SK-N-SH treated with all-trans-retinoic acid at 6 μM for 48 hours (cell line): ENCODE data around the gene HM13.

Source experiments
- ATAC-seq: fragments of 200-7000 bp; cut with Tn5 transposase; 3 replicates; pipeline ENCODE4 v1.9.1; 2020; ENCODE audit warnings: mild to moderate bottlenecking, moderate library complexity
- ARNTL ChIP-seq: fragments of 450-650 bp; formaldehyde crosslinking; IDR thresholded peaks from 2 replicates; pipeline ENCODE4 v1.5.0; 2020; ENCODE audit warnings: low read depth, mild to moderate bottlenecking, moderate library complexity, borderline replicate concordance
- BACH2 ChIP-seq: fragments of 250-450 bp; sonication (Bioruptor Pico); IDR thresholded peaks from 2 replicates; pipeline ENCODE4 v1.9.0; 2021; ENCODE audit warnings: mild to moderate bottlenecking, borderline replicate concordance
- CSDC2 ChIP-seq: fragments of 250-450 bp; sonication (Bioruptor Pico); IDR thresholded peaks from 2 replicates; pipeline ENCODE4 v1.5.0; 2020; ENCODE audit warnings: mild to moderate bottlenecking, moderate library complexity
- ESRRG ChIP-seq: fragments of 250-450 bp; sonication (Bioruptor Pico); IDR thresholded peaks from 2 replicates; pipeline ENCODE4 v1.6.1; 2021; ENCODE audit warnings: mild to moderate bottlenecking
- GLIS3 ChIP-seq: fragments of 250-450 bp; sonication (Bioruptor Pico); IDR thresholded peaks from 2 replicates; pipeline ENCODE4 v1.5.0; 2020; ENCODE audit warnings: mild to moderate bottlenecking, moderate library complexity
- ISL1 ChIP-seq: fragments of 250-450 bp; sonication (Bioruptor Pico); IDR thresholded peaks from 2 replicates; pipeline ENCODE4 v2.1.2; 2022; ENCODE audit warnings: mild to moderate bottlenecking, moderate library complexity
- RARB ChIP-seq: fragments of 250-450 bp; sonication (Bioruptor Pico); IDR thresholded peaks from 2 replicates; pipeline ENCODE4 v1.8.0; 2021; ENCODE audit warnings: mild to moderate bottlenecking, moderate library complexity
- SNAI2 ChIP-seq: fragments of 250-450 bp; sonication (Bioruptor Pico); IDR thresholded peaks from 2 replicates; pipeline ENCODE4 v1.5.0; 2020; ENCODE audit warnings: mild to moderate bottlenecking, moderate library complexity
- ZC3H10 ChIP-seq: fragments of 250-450 bp; sonication (Bioruptor Pico); IDR thresholded peaks from 2 replicates; pipeline ENCODE4 v1.5.1; 2021; ENCODE audit warnings: mild to moderate bottlenecking, moderate library complexity
- ZFP3 ChIP-seq: fragments of 250-450 bp; sonication (Bioruptor Pico); IDR thresholded peaks from 2 replicates; pipeline ENCODE4 v1.5.0; 2020; ENCODE audit warnings: mild to moderate bottlenecking, moderate library complexity
- ZFP30 ChIP-seq: fragments of 450-650 bp; formaldehyde crosslinking; IDR thresholded peaks from 2 replicates; pipeline ENCODE4 v1.5.0; 2022; ENCODE audit warnings: mild to moderate bottlenecking, moderate library complexity
- ZNF565 ChIP-seq: fragments of 450-650 bp; formaldehyde crosslinking; conservative IDR thresholded peaks from 2 replicates; pipeline ENCODE4 v1.5.0; 2020; ENCODE audit warnings: low read depth, mild to moderate bottlenecking, moderate library complexity
- TF ChIP-seq, protein P1 (sequence below): fragments of 250-450 bp; sonication (Bioruptor Pico); IDR thresholded peaks from 2 replicates; pipeline ENCODE4 v1.8.0; 2020; ENCODE audit warnings: mild to moderate bottlenecking, moderate library complexity, borderline replicate concordance
- TF ChIP-seq, protein P2 (sequence below): fragments of 250-450 bp; sonication (Bioruptor Pico); IDR thresholded peaks from 2 replicates; pipeline ENCODE4 v1.5.1; 2021; ENCODE audit warnings: mild to moderate bottlenecking, moderate library complexity
- TF ChIP-seq, protein P3 (sequence below): fragments of 250-450 bp; sonication (Bioruptor Pico); IDR thresholded peaks from 2 replicates; pipeline ENCODE4 v1.8.0; 2021; ENCODE audit warnings: low read depth, mild to moderate bottlenecking, moderate library complexity, borderline replicate concordance
- TF ChIP-seq, protein P4 (sequence below): fragments of 250-450 bp; sonication (Bioruptor Pico); IDR thresholded peaks from 2 replicates; pipeline ENCODE4 v1.5.0; 2020; ENCODE audit warnings: mild to moderate bottlenecking, moderate library complexity
- TF ChIP-seq, protein P5 (sequence below): fragments of 250-450 bp; sonication (Bioruptor Pico); IDR thresholded peaks from 2 replicates; pipeline ENCODE4 v1.5.1; 2020; ENCODE audit warnings: low read depth, mild to moderate bottlenecking, moderate library complexity

HM13 gene

DNA sequence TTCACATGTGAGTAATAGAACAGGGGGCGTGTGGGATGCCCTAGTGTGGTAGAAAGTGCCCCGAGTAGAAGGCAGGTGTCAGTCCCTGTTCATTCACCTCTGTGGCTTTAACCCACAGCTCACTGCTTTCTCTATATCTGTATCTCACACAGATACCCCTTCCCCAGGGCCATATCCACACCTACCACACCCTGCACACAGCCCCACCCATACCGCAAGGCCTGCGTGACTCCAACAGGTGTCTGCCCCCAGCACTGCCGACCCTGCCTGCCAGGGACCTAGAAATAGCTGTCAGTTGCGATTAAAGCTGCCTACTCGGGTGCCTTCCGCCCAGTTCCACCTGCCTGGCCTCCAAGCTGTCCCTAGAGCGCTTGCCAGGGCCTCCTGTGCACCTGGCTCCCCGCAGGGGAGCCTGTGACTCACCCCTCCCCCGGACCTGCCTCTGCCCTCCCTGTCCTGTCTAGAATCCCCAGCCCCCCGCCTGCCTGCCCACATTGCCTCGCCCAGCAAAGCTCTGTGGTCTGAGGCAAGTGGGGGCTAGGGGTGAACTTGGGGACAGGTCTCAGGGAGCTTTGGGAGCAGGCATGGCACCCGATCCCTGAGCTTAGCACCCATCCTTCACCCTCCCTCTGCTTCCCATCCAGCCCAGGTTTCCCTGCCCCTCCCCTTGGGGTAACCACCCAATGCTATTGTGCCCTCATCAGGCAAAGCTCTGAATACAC is 52.6 kb downstream of the HM13 start:
- TF ChIP-seq, protein P1, sequence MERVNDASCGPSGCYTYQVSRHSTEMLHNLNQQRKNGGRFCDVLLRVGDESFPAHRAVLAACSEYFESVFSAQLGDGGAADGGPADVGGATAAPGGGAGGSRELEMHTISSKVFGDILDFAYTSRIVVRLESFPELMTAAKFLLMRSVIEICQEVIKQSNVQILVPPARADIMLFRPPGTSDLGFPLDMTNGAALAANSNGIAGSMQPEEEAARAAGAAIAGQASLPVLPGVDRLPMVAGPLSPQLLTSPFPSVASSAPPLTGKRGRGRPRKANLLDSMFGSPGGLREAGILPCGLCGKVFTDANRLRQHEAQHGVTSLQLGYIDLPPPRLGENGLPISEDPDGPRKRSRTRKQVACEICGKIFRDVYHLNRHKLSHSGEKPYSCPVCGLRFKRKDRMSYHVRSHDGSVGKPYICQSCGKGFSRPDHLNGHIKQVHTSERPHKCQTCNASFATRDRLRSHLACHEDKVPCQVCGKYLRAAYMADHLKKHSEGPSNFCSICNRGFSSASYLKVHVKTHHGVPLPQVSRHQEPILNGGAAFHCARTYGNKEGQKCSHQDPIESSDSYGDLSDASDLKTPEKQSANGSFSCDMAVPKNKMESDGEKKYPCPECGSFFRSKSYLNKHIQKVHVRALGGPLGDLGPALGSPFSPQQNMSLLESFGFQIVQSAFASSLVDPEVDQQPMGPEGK (CRISPR knock-in tag): no peak
- TF ChIP-seq ZC3H10: no peak
- TF ChIP-seq RARB: no peak
- TF ChIP-seq ARNTL (CRISPR knock-in tag): no peak
- TF ChIP-seq BACH2 (CRISPR knock-in tag): no peak
- no peak for TF ChIP-seq ESRRG
- no peak for TF ChIP-seq ZNF565 (CRISPR knock-in tag)
- TF ChIP-seq SNAI2: no peak
- TF ChIP-seq, protein P2, sequence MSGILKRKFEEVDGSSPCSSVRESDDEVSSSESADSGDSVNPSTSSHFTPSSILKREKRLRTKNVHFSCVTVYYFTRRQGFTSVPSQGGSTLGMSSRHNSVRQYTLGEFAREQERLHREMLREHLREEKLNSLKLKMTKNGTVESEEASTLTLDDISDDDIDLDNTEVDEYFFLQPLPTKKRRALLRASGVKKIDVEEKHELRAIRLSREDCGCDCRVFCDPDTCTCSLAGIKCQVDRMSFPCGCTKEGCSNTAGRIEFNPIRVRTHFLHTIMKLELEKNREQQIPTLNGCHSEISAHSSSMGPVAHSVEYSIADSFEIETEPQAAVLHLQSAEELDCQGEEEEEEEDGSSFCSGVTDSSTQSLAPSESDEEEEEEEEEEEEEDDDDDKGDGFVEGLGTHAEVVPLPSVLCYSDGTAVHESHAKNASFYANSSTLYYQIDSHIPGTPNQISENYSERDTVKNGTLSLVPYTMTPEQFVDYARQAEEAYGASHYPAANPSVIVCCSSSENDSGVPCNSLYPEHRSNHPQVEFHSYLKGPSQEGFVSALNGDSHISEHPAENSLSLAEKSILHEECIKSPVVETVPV (CRISPR knock-in tag): no peak
- no peak for TF ChIP-seq ZFP30 (CRISPR knock-in tag)
- TF ChIP-seq, protein P3, sequence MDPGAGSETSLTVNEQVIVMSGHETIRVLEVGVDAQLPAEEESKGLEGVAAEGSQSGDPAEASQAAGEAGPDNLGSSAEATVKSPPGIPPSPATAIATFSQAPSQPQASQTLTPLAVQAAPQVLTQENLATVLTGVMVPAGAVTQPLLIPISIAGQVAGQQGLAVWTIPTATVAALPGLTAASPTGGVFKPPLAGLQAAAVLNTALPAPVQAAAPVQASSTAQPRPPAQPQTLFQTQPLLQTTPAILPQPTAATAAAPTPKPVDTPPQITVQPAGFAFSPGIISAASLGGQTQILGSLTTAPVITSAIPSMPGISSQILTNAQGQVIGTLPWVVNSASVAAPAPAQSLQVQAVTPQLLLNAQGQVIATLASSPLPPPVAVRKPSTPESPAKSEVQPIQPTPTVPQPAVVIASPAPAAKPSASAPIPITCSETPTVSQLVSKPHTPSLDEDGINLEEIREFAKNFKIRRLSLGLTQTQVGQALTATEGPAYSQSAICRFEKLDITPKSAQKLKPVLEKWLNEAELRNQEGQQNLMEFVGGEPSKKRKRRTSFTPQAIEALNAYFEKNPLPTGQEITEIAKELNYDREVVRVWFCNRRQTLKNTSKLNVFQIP: no peak
- TF ChIP-seq CSDC2: no peak
- TF ChIP-seq ZFP3 (CRISPR knock-in tag): no peak
- no peak for ATAC-seq

DNA sequence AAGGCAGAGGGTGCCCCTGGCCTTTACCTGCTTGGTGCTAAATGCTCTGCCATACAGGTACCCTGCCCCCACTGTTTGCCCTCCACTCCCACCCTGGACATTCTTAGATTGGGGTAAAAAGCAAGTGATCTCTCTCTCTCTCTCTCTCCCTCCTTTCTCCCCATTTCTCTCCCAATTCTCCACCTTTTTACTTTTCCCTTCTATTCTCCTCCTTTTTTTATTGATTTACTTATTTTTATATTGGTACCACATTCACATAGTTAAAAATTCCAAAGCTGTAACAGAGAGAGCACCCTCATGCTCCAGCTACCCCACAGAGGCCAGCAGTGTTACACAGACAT is 53.1 kb downstream of the HM13 start:
- TF ChIP-seq, protein P4, sequence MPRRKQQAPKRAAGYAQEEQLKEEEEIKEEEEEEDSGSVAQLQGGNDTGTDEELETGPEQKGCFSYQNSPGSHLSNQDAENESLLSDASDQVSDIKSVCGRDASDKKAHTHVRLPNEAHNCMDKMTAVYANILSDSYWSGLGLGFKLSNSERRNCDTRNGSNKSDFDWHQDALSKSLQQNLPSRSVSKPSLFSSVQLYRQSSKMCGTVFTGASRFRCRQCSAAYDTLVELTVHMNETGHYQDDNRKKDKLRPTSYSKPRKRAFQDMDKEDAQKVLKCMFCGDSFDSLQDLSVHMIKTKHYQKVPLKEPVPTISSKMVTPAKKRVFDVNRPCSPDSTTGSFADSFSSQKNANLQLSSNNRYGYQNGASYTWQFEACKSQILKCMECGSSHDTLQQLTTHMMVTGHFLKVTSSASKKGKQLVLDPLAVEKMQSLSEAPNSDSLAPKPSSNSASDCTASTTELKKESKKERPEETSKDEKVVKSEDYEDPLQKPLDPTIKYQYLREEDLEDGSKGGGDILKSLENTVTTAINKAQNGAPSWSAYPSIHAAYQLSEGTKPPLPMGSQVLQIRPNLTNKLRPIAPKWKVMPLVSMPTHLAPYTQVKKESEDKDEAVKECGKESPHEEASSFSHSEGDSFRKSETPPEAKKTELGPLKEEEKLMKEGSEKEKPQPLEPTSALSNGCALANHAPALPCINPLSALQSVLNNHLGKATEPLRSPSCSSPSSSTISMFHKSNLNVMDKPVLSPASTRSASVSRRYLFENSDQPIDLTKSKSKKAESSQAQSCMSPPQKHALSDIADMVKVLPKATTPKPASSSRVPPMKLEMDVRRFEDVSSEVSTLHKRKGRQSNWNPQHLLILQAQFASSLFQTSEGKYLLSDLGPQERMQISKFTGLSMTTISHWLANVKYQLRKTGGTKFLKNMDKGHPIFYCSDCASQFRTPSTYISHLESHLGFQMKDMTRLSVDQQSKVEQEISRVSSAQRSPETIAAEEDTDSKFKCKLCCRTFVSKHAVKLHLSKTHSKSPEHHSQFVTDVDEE (CRISPR knock-in tag): no peak
- TF ChIP-seq, protein P5, sequence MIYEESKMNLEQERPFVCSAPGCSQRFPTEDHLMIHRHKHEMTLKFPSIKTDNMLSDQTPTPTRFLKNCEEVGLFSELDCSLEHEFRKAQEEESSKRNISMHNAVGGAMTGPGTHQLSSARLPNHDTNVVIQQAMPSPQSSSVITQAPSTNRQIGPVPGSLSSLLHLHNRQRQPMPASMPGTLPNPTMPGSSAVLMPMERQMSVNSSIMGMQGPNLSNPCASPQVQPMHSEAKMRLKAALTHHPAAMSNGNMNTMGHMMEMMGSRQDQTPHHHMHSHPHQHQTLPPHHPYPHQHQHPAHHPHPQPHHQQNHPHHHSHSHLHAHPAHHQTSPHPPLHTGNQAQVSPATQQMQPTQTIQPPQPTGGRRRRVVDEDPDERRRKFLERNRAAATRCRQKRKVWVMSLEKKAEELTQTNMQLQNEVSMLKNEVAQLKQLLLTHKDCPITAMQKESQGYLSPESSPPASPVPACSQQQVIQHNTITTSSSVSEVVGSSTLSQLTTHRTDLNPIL (CRISPR knock-in tag): no peak
- TF ChIP-seq GLIS3 (CRISPR knock-in tag) (no peak), ISL1 (CRISPR knock-in tag) (no peak), ZFP3 (CRISPR knock-in tag) (no peak)
- TF ChIP-seq, protein P1 (CRISPR knock-in tag): no peak
- TF ChIP-seq, protein P2 (CRISPR knock-in tag): no peak
- ATAC-seq: no peak
